MCF 10A (cell line): ENCODE data around the gene CYBA. TPM values are rescaled to one million over a fixed set of nuclear protein-coding genes. Genes with fewer than 3 reads are reported as not detected.

Source experiments
- BruUV-seq: library from RNA; stranded (reverse); fragments of 400-500 nt; replicated peaks from 2 replicates; lab custom pipeline; 2021; lab: Mats Ljungman, UMichigan
- CTCF ChIA-PET: fragments of 300-600 bp; sonication (Branson Sonifier 250); formaldehyde crosslinking; extraction: SDS; loops from one replicate; lab custom pipeline; 2021; ENCODE audit warnings: antibody characterized with exemption, inconsistent platforms; lab: Yijun Ruan, JAX
- POLR2A ChIA-PET: fragments of 300-600, 350-650 bp; sonication (Branson Sonifier 250); formaldehyde crosslinking; extraction: SDS; loops from one replicate; lab custom pipeline; 2020; ENCODE audit warnings: antibody characterized with exemption, inconsistent platforms; lab: Yijun Ruan, JAX
- DNase-seq: peaks from one replicate; pipeline ENCODE4 v3.0.0-alpha.2; 2018; ENCODE audit not compliant: unreplicated experiment
- H3K27ac Mint-ChIP-seq: one replicate; pipeline ENCODE4 v1.8.0; 2022; ENCODE audit warnings: mild to moderate bottlenecking, low read depth, mixed read lengths; ENCODE audit not compliant: unreplicated experiment
- H3K27me3 Mint-ChIP-seq: one replicate; pipeline ENCODE4 v1.8.0; 2022; ENCODE audit warnings: mixed read lengths; ENCODE audit not compliant: insufficient read depth, unreplicated experiment
- H3K36me3 Mint-ChIP-seq: one replicate; pipeline ENCODE4 v1.8.0; 2022; ENCODE audit warnings: mild to moderate bottlenecking, moderate library complexity, mixed read lengths; ENCODE audit not compliant: insufficient read depth, unreplicated experiment
- H3K4me1 Mint-ChIP-seq: one replicate; pipeline ENCODE4 v1.8.0; 2022; ENCODE audit warnings: mixed read lengths; ENCODE audit not compliant: insufficient read depth, unreplicated experiment
- H3K4me3 Mint-ChIP-seq: one replicate; pipeline ENCODE4 v1.8.0; 2022; ENCODE audit warnings: mild to moderate bottlenecking, moderate library complexity, mixed read lengths; ENCODE audit not compliant: unreplicated experiment
- H3K9me3 Mint-ChIP-seq: one replicate; pipeline ENCODE4 v1.8.0; 2022; ENCODE audit warnings: mixed read lengths; ENCODE audit not compliant: unreplicated experiment
- intact Hi-C: fragments of 100-400 bp; cut with micrococcal nuclease; formaldehyde crosslinking; loops from 2 replicates; pipeline ENCODE4 v1.14.1; 2022
- total RNA-seq: library from RNA; stranded (reverse); gene quantifications from 2 replicates; pipeline ENCODE4 v1.2.3, GENCODE V29; 2022
- TF ChIP-seq, protein P1 (sequence below): fragments of 200-600 bp; IDR thresholded peaks from one replicate; pipeline ENCODE4 v1.8.0; 2022; ENCODE audit warnings: antibody characterized with exemption, mild to moderate bottlenecking; ENCODE audit not compliant: unreplicated experiment

The CYBA gene
- total RNA-seq, 1 experiment from 2014 or later, result 0.84 TPM

GRCh38 chr16:88624481-88624880 is 26.4 kb downstream of the CYBA start:
- CTCF ChIA-PET, result no interaction called here
- intact Hi-C loops, result no loop called here
- no TSS peak for BruUV-seq

GRCh38 chr16:88623858-88624257 is 27.0 kb downstream of the CYBA start:
- Mint-ChIP-seq H3K27ac (no peak overlapping the region), H3K36me3 (peaks cover 40% of the 10 kb centered on the region), H3K4me3 (no peak overlapping the region), H3K9me3 (no peaks in the 10 kb centered on the region), H3K27me3 (no peaks in the 10 kb centered on the region), H3K4me1 (no peaks in the 10 kb centered on the region)
- ChIA-PET POLR2A (no interaction called here), CTCF (no interaction called here)
- intact Hi-C loops, result no loop called here
- no peak for DNase-seq
- no TSS peak for BruUV-seq
- TF ChIP-seq, protein P1, sequence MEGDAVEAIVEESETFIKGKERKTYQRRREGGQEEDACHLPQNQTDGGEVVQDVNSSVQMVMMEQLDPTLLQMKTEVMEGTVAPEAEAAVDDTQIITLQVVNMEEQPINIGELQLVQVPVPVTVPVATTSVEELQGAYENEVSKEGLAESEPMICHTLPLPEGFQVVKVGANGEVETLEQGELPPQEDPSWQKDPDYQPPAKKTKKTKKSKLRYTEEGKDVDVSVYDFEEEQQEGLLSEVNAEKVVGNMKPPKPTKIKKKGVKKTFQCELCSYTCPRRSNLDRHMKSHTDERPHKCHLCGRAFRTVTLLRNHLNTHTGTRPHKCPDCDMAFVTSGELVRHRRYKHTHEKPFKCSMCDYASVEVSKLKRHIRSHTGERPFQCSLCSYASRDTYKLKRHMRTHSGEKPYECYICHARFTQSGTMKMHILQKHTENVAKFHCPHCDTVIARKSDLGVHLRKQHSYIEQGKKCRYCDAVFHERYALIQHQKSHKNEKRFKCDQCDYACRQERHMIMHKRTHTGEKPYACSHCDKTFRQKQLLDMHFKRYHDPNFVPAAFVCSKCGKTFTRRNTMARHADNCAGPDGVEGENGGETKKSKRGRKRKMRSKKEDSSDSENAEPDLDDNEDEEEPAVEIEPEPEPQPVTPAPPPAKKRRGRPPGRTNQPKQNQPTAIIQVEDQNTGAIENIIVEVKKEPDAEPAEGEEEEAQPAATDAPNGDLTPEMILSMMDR, result no peak

More at GRCh38 chr16:88624481-88624880, 26.4 kb downstream of the CYBA start:
- no peaks in the 10 kb centered on the region for H3K27me3 Mint-ChIP-seq
- no peaks in the 10 kb centered on the region for H3K9me3 Mint-ChIP-seq
- TF ChIP-seq, protein P1, result no peak
- POLR2A ChIA-PET, result no interaction called here
- no peaks in the 10 kb centered on the region for H3K4me1 Mint-ChIP-seq
- H3K36me3 Mint-ChIP-seq, result peaks cover 41% of the 10 kb centered on the region
- DNase-seq, result no peak
- H3K27ac Mint-ChIP-seq, result no peak overlapping the region
- H3K4me3 Mint-ChIP-seq, result no peak overlapping the region

- ChIA-PET CTCF (interaction anchor here (0.6 kb wide), 1 partner anchor 1098 kb away, joined by 3 read pairs; no protein-coding TSS in a partner anchor), POLR2A (no interaction called here)
- TF ChIP-seq, protein P1, result no peak
- no TSS peak for BruUV-seq
- no peaks in the 10 kb centered on the region for H3K9me3 Mint-ChIP-seq
- no peak overlapping the region for H3K27ac Mint-ChIP-seq
- no peak overlapping the region for H3K4me3 Mint-ChIP-seq
- H3K27me3 Mint-ChIP-seq, result no peaks in the 10 kb centered on the region
- no peaks in the 10 kb centered on the region for H3K4me1 Mint-ChIP-seq
- no peak for DNase-seq
- intact Hi-C loops, result no loop called here
- H3K36me3 Mint-ChIP-seq, result peaks cover 43% of the 10 kb centered on the region
Measured at GRCh38 chr16:88622866-88623265, 28.0 kb downstream of the CYBA start.

DNA sequence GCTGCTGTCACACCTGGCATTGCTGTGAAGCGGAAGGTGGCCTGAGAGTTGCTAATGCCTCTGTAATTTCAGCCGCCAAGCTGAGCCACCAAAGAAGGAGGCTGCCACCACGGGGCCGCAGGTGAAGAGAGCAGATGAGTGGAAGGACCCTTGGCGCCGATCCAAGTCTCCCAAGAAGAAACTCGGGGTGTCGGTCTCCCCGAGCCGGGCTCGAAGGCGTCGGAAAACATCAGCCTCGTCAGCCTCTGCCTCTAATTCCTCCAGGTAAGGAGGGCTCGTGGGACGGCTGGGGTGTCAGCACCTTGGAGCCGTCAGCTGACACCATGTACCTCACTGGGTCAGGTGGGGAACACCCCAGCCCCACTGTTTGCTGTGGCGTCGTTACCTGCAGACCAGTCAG is 28.7 kb downstream of the CYBA start:
- no peak overlapping the region for H3K27ac Mint-ChIP-seq
- peaks cover 37% of the 10 kb centered on the region for H3K36me3 Mint-ChIP-seq
- H3K27me3 Mint-ChIP-seq, result no peaks in the 10 kb centered on the region
- DNase-seq, result no peak
- no peaks in the 10 kb centered on the region for H3K4me1 Mint-ChIP-seq
- ChIA-PET POLR2A (no interaction called here), CTCF (no interaction called here)
- no peak overlapping the region for H3K4me3 Mint-ChIP-seq
- no TSS peak for BruUV-seq
- TF ChIP-seq, protein P1, result no peak
- intact Hi-C loops, result no loop called here
- H3K9me3 Mint-ChIP-seq, result no peaks in the 10 kb centered on the region
